GM19239 (cell line): ENCODE data around the gene RNF212B.
"Not testable (repeated sequence)": the region's sequence is repeated elsewhere in the genome, so short reads cannot be mapped to it uniquely, and the experiment has no call there.

Experiments used
- DNase-seq: peaks from one replicate; pipeline ENCODE4 v3.0.0; 2011; ENCODE audit warnings: low spot score; ENCODE audit not compliant: insufficient read length
- FAIRE-seq: peaks from 2 replicates; lab custom pipeline; 2011; peaks lifted over from hg19 to GRCh38; lab: Jason Lieb, UNC

Gene RNF212B

GRCh38 chr14:23241061-23241715, 3.5 kb downstream of the RNF212B start:
- not testable (repeated sequence) for FAIRE-seq, DNase-seq

DNA sequence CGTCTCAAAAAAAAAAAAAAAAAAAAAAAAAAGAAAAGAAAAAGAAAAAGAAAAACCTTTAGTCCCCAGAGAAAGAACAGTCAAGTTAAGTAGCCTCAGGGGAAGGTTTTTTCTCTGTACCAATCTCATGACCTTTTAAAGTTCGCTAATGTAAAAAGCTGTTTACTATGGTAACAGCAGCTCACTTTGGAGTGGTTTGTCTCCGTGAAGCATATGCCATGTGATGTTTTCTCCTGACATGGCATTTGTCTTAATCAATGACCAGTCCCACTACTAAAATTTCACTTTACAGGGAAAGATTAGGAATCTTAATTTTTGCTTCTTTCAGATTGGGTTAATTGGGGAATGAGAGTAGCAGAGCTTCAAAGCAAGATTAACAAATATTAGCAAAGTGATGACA, 4.3 kb downstream of the RNF212B start:
- DNase-seq (no peak), FAIRE-seq (no peak)

- DNase-seq, result no peak
- no peak for FAIRE-seq
Observed at GRCh38 chr14:23243066-23243465, 5.3 kb downstream of the RNF212B start.

DNA sequence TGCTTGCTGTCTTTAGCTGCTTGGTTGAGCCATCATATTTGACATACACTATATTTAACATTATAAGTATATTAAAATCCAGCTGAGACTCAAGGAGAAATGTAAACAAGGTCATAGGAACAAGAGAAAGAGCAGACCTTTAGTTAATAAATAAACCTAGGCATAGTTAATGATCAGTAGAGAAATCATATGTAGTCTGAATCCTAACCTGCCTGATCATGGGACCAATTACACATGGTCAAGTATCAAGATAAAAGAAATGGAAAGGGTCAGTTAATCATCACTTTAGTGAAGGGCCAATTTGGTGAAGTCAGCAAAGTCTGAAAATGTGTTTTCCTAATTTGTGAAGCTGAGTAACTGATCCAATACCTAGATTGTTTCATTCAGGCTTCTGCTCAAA, 7.5 kb downstream of the RNF212B start:
- no peak for DNase-seq
- peak; percentile 28 for FAIRE-seq

- FAIRE-seq, result no peak
- DNase-seq, result no peak
Observed at GRCh38 chr14:23248601-23249000, 10.9 kb downstream of the RNF212B start.

- FAIRE-seq (no peak), DNase-seq (no peak)
Observed at GRCh38 chr14:23249824-23250223, 12.1 kb downstream of the RNF212B start.

GRCh38 chr14:23252006-23252405, 14.3 kb downstream of the RNF212B start:
- DNase-seq (no peak), FAIRE-seq (no peak)

- FAIRE-seq, result no peak
- no peak for DNase-seq
Observed at GRCh38 chr14:23252420-23253333, 14.9 kb downstream of the RNF212B start.

DNA sequence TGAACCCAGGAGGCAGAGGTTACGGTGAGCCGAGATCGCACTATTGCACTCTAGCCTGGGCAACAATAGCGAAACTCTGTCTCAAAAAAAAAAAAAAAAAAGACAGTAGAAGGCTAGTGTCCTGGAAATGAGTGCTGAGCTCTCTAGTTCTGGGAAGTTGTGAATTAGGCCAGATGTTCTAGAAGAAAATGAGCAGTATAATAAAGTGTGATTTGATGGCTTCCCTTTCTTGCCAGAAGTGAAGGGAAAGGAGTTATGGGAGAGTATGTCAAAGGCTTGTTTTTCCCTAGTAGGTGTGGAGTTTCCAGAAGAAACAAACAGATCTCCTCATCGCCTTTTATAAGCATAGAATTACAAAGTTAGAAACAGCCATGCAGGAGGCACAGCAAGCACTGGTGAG, 20.5 kb downstream of the RNF212B start:
- no peak for DNase-seq

DNA sequence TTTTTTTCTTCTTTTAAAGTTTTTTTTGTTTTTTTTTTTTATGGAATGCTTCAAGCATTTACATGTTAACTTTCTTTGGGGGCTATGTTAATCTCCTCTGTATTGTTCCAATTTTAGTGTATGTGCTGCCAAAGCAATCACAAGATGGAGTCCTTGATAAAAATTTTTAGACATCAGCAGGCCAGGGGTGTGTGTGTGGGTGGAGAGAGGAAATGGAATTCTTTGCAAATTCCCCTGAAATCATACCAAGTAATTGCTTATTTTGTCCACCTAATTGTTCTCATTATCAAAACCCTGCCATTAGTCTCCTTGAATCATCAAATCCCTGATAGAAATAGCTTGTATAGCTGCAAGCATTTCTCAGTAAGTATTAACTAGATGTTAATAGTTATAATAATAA, 21.7 kb downstream of the RNF212B start:
- FAIRE-seq (no peak), DNase-seq (no peak)

More for the DNA sequence above, 20.5 kb downstream of the RNF212B start:
- FAIRE-seq, result no peak

DNA sequence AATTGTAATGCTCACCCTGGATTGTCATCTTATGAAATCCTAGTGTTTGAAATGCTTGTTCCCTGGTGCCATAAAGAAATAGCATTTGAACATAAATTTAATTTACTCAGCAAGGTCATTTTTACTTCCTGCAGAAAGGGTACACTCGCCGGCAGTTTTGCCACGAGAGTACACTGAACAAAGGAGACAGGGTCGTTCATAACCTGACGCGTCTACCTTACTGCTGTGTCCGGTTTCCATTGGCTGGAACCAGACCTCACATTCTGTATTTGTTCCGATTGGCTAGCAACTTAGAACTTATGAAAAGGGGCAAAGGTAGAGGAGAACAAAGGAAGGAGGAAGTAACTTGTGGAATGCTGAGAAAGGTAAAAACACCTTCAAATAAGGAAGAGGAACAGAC, 23.1 kb downstream of the RNF212B start:
- DNase-seq, FAIRE-seq: not testable (repeated sequence)

- DNase-seq (no peak), FAIRE-seq (no peak)
Observed at GRCh38 chr14:23269193-23269592, 31.5 kb downstream of the RNF212B start.

DNA sequence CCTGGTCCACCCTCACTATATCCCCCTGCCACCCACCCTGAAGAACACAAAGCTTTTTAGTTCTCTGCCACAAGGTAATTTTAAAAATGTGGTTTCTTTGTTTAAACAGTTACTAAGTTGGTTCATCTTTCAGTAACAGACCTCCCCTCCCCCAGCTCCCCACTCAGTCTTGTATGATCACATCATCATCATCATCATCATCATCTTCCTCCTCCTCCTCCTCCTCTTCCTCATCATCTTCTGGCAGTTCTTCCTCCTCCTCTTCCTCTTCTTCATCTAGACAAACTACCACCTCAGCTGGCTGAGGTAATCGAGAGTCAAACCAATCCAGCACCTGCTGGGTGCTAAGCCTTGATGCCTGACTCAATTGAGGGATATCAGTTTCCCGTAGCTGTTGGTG, 37.7 kb downstream of the RNF212B start:
- DNase-seq (no peak), FAIRE-seq (no peak)

- FAIRE-seq (no peak), DNase-seq (no peak)
Observed at GRCh38 chr14:23277189-23277588, 39.5 kb downstream of the RNF212B start.

- not testable (repeated sequence) for DNase-seq, FAIRE-seq
Observed at GRCh38 chr14:23277928-23278327, 40.2 kb downstream of the RNF212B start.

DNA sequence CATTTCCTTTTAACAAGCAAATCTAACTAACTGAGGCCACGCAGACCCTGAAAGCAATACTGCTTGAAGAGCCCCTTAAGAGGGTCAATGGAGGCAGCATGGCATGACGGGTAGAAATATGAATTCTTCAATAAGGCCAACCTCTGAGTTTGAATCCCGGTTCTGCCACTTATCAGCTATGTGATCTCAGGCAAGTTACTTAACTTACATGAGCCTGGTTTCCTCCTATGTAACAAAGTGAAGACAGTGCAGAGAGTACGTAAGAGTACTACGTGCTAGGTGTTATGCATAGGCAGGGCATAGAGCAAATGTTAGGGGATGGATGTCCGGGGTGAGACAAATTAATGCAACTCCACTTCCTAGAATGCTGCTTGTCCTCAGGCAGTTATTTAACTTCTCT, 43.5 kb downstream of the RNF212B start:
- no peak for FAIRE-seq
- DNase-seq, result no peak

DNA sequence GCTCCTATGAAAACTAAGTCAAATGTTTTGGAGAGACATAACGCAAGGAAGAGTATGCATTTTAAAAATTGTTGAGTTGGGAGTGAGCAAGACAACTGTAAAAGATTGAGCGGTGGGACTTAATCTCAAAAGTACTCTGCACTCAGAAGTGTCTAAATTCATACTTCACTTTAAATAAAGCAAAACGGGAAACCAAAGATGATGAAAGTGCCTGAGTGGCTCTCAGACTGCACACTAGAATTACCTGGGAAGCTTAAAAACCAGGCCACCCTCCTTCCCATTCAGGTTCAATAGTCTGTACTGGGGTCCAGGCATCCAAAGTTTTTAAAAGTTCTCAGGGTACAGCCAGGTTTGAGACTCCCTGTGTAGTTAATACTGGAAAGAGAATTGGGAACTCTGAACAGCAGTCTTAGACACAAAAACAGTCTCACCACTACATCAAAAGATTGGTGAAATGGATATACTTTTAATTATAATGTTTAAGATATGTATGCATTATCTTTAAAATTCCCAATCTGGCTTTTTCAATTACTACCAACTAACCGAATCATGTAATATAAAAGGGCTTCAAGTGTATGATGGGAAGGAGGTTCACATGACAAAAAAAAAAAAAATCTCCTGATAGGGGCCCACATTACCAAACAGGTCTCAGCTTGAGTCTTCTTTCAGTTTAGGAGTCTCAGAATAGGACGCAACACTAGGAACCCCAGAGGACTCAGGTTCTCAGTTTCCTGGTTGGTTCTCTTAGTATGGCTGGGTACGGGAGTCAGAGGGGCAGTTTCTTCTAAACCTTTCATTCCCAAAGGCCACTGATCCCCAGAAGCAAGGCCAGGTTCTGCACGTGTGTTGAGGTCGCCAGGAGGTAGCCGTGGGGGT, 47.2 kb downstream of the RNF212B start:
- DNase-seq, result no peak
- peak; percentile 82 for FAIRE-seq

DNA sequence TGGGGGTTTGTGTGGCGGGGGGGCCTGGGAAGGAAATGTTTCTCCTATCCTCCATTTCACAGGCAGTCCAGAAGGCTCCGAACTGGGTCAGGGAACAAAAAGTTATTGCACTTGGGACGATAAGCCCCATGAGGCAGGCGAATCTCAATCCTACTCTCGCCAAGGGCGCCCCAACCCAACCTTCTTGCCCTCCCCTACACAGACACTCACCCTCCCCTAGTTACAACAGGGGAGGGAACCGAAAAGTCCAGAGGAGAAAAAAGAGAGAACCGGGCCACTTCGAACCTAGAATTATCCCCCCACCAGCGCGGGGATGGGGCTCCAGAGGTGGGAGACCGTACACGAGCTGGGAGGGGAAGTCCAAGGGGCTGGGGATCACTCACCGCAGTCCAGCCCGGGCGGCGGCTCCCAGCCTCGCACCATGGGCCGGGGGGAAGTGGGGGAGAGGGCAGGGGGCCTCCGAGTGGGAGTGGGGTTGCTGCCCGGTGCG, 47.8 kb downstream of the RNF212B start:
- FAIRE-seq (no peak), DNase-seq (no peak)

- DNase-seq (peak; percentile 95), FAIRE-seq (peak; percentile 97)
Observed at GRCh38 chr14:23286020-23286901, 48.5 kb downstream of the RNF212B start, which contains the start of gene HOMEZ. TSS of gene HOMEZ (minus strand) at chr14:23286132. CDS start at chr14:23285952, 180 bp downstream.
